Heart left ventricle (tissue), 13 donors: ENCODE results near the gene COCH.

Experiments used
- POLR2A ChIP-seq, 2 donors: fragments of 450-650 bp; IDR thresholded peaks; one replicate each; pipeline ENCODE4 v1.6.1; 2017; ENCODE audit warnings: antibody characterized with exemption in 2 of 2, mild to moderate bottlenecking in 2 of 2, moderate library complexity in 2 of 2
- TF ChIP-seq, protein P1 (sequence below), 12 donors: fragments of 200-600 bp; sonication (generic) in 4 of 12; IDR thresholded peaks; one replicate each; pipeline versions ENCODE4 v1.5.0 to v1.8.0; 2018 to 2022; ENCODE audit warnings: antibody characterized with exemption in 12 of 12, mild to moderate bottlenecking in 5 of 12
- donor health status: ischemic (EF 13 %, LVEDD 7.1; RV severe dilation, severe dysfunction).
- donor health status: DM: no; HTN: yes; CAD: no.
- donor health status: DM: no; HTN: no; CAD: no.
- donor health status: ischemic (EF 25% LVEDD 6.9; RV normal size, moderate dysfunction).
- donor health status: ischemic (EF 25% LVEDD 5.7; RV mildly dilated, moderate dysfunction).
- donor health status: ischemic (EF 35%, LVEDD 5.7; RV mildly dilated, moderate dysfunction).
- donor health status: nonischemic (EF 11% LVEDD 7.7; RV severe dilation, severe dysfunction).
- donor health status: DM: yes; HTN: yes; CAD: no.
- donor health status: PGD.
- donor health status: ischemic (EF 29% LVEDD 5.4; RV normal size, mild dysfunction).
- donor health status: nonischemic (EF 23%, LVEDD 6.1; RV moderate dilation, normal function).

DNA sequence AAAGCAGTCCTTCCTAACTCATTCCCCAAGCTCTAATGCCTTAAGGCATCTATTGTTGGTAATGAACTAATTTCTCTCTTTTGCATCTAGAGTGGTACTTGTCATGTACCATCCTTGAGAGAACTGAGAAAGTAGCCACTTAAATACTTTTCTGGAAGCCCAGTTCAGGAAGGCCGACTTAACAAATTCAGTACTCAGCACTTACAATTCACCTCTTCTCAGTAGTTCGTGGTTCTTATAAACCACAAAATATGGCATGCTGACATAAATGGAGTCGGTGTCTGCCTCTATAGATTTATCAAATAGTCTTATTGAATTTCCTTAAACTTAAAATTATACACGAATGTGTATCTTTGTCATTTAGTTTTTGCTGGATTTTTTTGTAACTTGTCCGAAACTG is 9.4 kb upstream of the COCH start:
- TF ChIP-seq, protein P1, sequence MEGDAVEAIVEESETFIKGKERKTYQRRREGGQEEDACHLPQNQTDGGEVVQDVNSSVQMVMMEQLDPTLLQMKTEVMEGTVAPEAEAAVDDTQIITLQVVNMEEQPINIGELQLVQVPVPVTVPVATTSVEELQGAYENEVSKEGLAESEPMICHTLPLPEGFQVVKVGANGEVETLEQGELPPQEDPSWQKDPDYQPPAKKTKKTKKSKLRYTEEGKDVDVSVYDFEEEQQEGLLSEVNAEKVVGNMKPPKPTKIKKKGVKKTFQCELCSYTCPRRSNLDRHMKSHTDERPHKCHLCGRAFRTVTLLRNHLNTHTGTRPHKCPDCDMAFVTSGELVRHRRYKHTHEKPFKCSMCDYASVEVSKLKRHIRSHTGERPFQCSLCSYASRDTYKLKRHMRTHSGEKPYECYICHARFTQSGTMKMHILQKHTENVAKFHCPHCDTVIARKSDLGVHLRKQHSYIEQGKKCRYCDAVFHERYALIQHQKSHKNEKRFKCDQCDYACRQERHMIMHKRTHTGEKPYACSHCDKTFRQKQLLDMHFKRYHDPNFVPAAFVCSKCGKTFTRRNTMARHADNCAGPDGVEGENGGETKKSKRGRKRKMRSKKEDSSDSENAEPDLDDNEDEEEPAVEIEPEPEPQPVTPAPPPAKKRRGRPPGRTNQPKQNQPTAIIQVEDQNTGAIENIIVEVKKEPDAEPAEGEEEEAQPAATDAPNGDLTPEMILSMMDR (IDR thresholded peaks at IDR 0.05) = no peak
- no peak for TF ChIP-seq POLR2A (IDR thresholded peaks at IDR 0.05)
